H1 (cell line): ENCODE measurements around the gene EPHA8.

Experiments used
- CTCF ChIP-seq, 3 experiments: IDR thresholded peaks; 1 replicate in 2 of 3; 2 replicates in 1 of 3; pipeline versions ENCODE4 v1.5.1 to v1.6.1; 2011; ENCODE audit warnings: low read length in 3 of 3, mild to moderate bottlenecking in 3 of 3, inconsistent platforms in 2 of 3, low read depth in 1 of 3, moderate library complexity in 1 of 3; ENCODE audit not compliant: insufficient read depth in 1 of 3; ENCODE audit errors: control extremely low read depth in 1 of 3
- EZH2 ChIP-seq: fragments of 200-600 bp; sonication (generic); IDR thresholded peaks from 2 replicates; pipeline ENCODE4 v1.7.1; 2012; ENCODE audit warnings: low read depth, mild to moderate bottlenecking, moderate library complexity, low read length, inconsistent platforms; ENCODE audit not compliant: severe bottlenecking
- FOSL1 ChIP-seq: IDR thresholded peaks from 2 replicates; pipeline ENCODE4 v1.6.1; 2011; ENCODE audit warnings: mild to moderate bottlenecking, low read depth, low read length, moderate library complexity; ENCODE audit not compliant: insufficient read depth
- POLR2A ChIP-seq, 2 experiments: IDR thresholded peaks; 1 replicate in 1 of 2; 2 replicates in 1 of 2; pipeline ENCODE4 v1.6.1; 2011; ENCODE audit warnings: low read depth in 2 of 2, low read length in 2 of 2, mild to moderate bottlenecking in 2 of 2; ENCODE audit errors: control extremely low read depth in 1 of 2
- POLR2AphosphoS5 ChIP-seq: IDR thresholded peaks from 2 replicates; pipeline ENCODE4 v1.6.1; 2011; ENCODE audit warnings: low read depth, low read length
- RXRA ChIP-seq: IDR thresholded peaks from 2 replicates; pipeline ENCODE4 v1.6.1; 2011; ENCODE audit warnings: low read depth, mild to moderate bottlenecking, low read length, moderate library complexity; ENCODE audit not compliant: insufficient read depth
- SIN3A ChIP-seq, 2 experiments: IDR thresholded peaks in 1 of 2; conservative IDR thresholded peaks in 1 of 2; 2 replicates each; pipeline ENCODE4 v1.6.1; 2011 to 2012; ENCODE audit warnings: low read length in 2 of 2, improper control_type of control experiment in 1 of 2, low read depth in 1 of 2, mild to moderate bottlenecking in 1 of 2
- YY1 ChIP-seq: IDR thresholded peaks from 2 replicates; pipeline ENCODE4 v1.6.1; 2011; ENCODE audit warnings: low read depth, mild to moderate bottlenecking, low read length

GRCh38 chr1:22562584-22563583 lies at the start of gene EPHA8:
- TF ChIP-seq POLR2AphosphoS5 = no peak
- no peak for TF ChIP-seq EZH2
- TF ChIP-seq FOSL1 = no peak
- no peak for TF ChIP-seq RXRA
- TF ChIP-seq SIN3A (conservative IDR thresholded peaks at IDR 0.05 in 1 of 2, IDR thresholded peaks at IDR 0.05 in 1 of 2; ENCODE audit: low read depth in 1 of 2, low read length in 2 of 2) = no peak
- no peak for TF ChIP-seq CTCF (IDR thresholded peaks at IDR 0.05; ENCODE audit: control extremely low read depth in 1 of 3, insufficient read depth in 1 of 3, low read depth in 1 of 3, low read length in 3 of 3)
- TF ChIP-seq YY1 = no peak
- TF ChIP-seq POLR2A (IDR thresholded peaks at IDR 0.05; ENCODE audit: control extremely low read depth in 1 of 2, low read depth in 2 of 2, low read length in 2 of 2) = no peak
